Mammary epithelial cell (primary cell): ENCODE data around the gene KMT2C.
"Not testable (repeated sequence)": the region's sequence is repeated elsewhere in the genome, so short reads cannot be mapped to it uniquely, and the experiment has no call there.

Experiments
- EZH2 ChIP-seq: IDR thresholded peaks from 2 replicates; pipeline ENCODE4 v1.6.1; 2012; ENCODE audit warnings: low read length, inconsistent platforms, borderline replicate concordance
- TF ChIP-seq, protein P1 (sequence below), 2 donors: IDR thresholded peaks in 1 of 2; conservative IDR thresholded peaks in 1 of 2; 2 replicates each; pipeline ENCODE4 v1.5.1; 2011 to 2012; ENCODE audit warnings: inconsistent platforms in 2 of 2, low read length in 2 of 2, mild to moderate bottlenecking in 2 of 2, control low read depth in 1 of 2, low read depth in 1 of 2; ENCODE audit not compliant: insufficient read depth in 1 of 2; ENCODE audit errors: extremely low read depth in 1 of 2

DNA sequence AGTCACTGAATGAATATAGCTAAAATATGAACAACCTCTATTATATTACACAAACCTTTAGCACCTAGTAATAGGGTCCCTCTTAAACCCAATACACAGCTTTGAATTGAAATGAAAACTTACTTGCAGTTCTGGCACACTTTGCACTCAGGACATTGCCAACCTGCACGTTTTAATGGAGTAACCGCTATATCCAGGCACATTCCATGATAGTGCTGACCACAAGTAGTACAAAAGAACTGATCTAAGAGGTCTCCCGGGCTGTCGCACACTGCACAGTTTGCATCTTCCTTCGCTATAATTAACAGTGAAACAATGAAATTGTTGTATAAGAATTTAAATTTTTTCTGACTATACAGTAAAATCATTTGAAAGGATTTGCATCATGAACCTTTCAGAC, 170.9 kb downstream of the KMT2C start:
- TF ChIP-seq EZH2: not testable (repeated sequence)
- TF ChIP-seq, protein P1, sequence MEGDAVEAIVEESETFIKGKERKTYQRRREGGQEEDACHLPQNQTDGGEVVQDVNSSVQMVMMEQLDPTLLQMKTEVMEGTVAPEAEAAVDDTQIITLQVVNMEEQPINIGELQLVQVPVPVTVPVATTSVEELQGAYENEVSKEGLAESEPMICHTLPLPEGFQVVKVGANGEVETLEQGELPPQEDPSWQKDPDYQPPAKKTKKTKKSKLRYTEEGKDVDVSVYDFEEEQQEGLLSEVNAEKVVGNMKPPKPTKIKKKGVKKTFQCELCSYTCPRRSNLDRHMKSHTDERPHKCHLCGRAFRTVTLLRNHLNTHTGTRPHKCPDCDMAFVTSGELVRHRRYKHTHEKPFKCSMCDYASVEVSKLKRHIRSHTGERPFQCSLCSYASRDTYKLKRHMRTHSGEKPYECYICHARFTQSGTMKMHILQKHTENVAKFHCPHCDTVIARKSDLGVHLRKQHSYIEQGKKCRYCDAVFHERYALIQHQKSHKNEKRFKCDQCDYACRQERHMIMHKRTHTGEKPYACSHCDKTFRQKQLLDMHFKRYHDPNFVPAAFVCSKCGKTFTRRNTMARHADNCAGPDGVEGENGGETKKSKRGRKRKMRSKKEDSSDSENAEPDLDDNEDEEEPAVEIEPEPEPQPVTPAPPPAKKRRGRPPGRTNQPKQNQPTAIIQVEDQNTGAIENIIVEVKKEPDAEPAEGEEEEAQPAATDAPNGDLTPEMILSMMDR (conservative IDR thresholded peaks at IDR 0.05 in 1 of 2, IDR thresholded peaks at IDR 0.05 in 1 of 2; ENCODE audit: extremely low read depth in 1 of 2, insufficient read depth in 1 of 2, low read depth in 1 of 2, low read length in 2 of 2): not testable (repeated sequence)
